HG03095 (cell line): Measurements from ENCODE around the gene SIRPD.
"Not testable (repeated sequence)": the region's sequence is repeated elsewhere in the genome, so short reads cannot be mapped to it uniquely, and the experiment has no call there.

Experiments
- ATAC-seq: cut with Tn5 transposase; IDR thresholded peaks from one replicate; pipeline ENCODE4 v1.9.1; 2021; ENCODE audit warnings: moderate library complexity; ENCODE audit not compliant: unreplicated experiment

SIRPD gene

GRCh38 chr20:1497371-1497770 is 60.1 kb downstream of the SIRPD start:
- ATAC-seq = not testable (repeated sequence)

DNA sequence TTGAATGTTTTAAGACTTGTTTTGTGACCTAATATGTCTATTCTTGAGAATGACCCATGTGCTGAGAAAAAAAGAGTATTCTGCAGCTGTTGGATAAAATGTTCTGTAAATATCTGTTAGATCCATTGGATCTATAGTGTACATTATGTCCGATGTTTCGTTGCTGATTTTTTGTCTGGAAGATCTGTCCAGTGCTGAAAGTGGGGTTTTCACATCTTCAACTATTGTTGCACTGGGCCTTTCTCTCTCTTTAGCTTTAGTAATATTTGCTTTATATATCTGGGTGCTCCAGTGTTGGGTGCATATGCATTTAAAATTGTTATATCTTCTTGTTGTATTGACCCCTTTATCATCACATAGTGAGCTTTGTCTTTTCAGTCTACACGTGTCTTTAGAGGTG is 60.6 kb downstream of the SIRPD start:
- ATAC-seq = no peak

GRCh38 chr20:1494436-1494835 is 63.1 kb downstream of the SIRPD start:
- no peak for ATAC-seq

GRCh38 chr20:1493536-1493935 is 64.0 kb downstream of the SIRPD start:
- ATAC-seq = no peak

DNA sequence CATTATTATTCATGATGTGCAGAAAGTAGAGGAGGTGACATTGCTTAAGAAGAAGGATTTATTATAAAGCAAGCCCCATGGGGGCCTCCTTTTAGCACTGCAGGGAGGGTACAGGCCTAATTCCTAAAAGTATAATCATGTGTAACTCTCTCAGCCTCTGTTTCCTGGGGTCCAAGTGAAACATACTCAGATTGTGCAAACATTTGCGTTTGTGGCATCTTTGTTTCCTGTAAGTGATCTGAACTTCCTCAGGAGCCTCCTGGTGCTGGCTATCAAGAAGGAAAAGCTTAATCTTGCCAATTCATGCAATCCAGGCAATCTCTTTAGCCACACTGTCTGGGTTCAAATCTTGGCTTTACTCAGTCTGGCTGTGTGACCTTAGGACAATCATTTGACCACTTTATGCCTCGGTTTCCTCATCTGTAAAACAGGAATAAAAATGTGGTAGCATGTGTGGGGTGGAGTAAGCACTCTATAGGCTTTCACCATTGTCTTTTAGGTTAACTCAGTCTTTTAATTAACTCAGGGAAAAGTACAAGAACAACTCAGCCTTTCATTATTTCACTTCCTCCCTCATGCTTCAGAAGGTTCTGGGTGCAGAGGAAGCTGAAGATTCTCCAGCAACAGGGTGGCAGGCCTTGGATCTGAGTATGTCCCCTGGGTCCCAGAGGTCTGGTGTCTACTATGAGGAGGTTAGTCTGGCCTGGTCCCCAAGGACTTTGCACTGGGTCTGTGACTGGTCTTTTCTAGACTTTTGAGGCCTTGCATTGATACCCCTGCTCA is 65.5 kb downstream of the SIRPD start:
- no peak for ATAC-seq

DNA sequence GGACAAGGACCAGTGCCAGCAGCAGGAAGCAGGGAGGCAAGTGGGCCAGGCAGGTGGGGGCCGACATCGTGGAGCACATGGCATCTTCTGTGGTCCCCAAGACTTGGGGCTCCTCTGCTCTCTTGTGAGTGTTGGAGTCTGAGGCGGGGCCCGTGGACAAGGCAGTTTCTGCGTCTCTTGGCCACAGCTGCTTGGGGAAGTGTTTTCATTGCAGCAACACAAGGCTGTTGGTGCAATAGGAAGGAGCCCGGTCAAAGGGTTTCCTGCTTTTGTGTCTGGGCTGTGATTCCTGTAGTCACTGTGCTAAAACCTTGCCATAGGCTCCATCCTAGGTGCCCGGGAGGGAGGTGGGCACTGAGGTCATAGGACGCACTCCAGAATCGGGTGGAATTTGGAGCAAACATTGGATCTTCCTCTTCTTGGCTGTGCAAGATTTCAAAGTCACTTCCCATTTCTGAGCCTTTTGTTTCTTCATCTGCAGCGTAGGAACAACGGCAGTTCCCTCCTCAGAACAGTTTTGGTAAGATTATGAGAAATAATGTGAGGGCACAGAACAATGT is 66.1 kb downstream of the SIRPD start, which contains the start of gene SIRPB2:
Gene SIRPB2 (minus strand): TSS at position 140 of the 560 bp plus-strand sequence. CDS start 61 bp downstream, at position 79.
- ATAC-seq = no peak

DNA sequence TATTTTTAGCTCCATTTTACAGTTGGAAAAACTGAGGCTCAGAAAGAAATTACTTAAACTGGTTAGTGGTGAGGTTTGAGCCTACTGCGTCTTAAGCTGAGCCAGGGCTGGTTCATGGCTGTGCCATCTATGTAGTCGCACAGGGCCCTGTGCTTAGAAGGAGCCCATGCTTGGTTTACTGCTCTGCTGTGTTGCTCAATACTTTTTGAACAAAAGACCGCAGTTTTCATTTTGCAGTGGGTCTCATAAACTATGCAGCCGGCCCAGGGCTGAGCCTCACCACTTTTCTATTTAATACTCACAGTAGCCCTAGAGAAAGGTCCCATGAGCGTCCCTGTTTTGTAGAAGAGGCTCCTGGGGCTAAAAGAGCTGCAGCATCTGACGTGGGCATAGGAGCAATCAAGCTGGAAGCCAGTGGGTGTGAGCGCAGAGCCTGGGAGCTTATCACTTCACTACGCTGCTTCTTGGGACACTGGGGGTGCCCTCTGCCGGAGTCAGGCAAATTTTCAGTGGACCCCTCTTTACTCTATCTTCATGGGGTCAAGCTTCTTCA is 66.8 kb downstream of the SIRPD start:
- no peak for ATAC-seq

DNA sequence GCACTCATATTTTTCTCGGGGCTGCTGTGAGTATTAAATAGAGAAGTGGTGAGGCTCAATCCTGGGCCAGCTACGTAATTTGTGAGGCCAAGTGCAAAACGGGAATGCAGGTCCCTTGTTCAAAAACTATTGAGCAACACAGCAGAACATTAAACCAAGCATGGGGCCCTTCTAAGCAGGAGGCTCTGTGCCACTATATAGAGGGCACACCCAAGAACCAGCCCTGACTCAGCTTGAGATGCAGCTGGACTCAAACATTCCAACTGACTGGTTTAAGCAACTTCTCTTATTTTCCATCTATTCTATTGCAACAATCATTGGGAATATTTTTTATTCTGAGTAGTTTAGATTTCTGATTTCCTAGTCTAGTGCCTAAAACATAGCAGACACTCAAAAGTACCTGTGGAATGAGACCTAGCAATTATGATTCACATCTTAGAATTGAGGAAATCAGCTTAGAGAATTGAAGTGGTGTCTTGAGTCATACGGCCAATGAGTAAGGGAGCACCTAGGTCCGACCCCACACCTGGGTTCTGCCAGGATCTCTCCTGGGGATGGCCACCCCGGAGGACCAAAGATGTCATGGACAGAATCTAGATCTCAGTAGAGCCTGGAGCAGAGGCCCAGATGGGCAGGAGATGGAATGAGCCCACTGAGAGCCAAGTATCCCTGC is 67.6 kb downstream of the SIRPD start:
- no peak for ATAC-seq

GRCh38 chr20:1489325-1489724 is 68.2 kb downstream of the SIRPD start:
- no peak for ATAC-seq

- ATAC-seq = no peak
Measured at GRCh38 chr20:1486566-1486965, 70.9 kb downstream of the SIRPD start.

- no peak for ATAC-seq
Measured at GRCh38 chr20:1484438-1485116, 72.9 kb downstream of the SIRPD start.
